NCI-H146 treated with DMSO at 0.1 percent for 48 hours (cell line): ENCODE measurements around the gene CACYBP.
"Not testable (repeated sequence)": the region's sequence is repeated elsewhere in the genome, so short reads cannot be mapped to it uniquely, and the experiment has no call there.

Experiments
- DNase-seq: peaks from one replicate; lab custom pipeline; 2025; ENCODE audit not compliant: unreplicated experiment; lab: John Stamatoyannopoulos, UW

CACYBP gene

GRCh38 chr1:175005085-175005783 lies 5.5 kb downstream of the CACYBP start:
- DNase-seq: no peak

DNA sequence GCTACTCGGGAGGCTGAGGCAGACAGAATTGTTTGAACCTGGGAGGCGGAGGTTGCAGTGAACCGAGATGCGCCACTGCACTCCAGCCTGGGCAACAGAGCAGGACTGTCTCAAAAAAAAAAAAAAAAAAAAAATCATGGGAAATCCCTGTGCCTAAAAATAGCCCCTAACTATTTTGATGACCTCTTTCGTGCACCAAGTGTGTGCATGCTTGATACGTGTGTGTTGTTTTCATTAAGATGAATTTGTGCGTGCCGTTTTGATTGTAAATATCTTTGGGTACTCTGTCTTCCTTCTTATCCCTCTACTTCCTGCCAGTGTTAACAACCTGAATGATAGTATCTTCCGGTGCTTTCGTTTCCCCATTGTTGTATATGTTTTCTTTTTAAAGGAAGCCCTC lies 9.8 kb downstream of the CACYBP start:
- DNase-seq: no peak

- DNase-seq: no peak
Measured at GRCh38 chr1:175013445-175013844, 13.7 kb downstream of the CACYBP start.

- DNase-seq: no peak
Measured at GRCh38 chr1:175015243-175015642, 15.5 kb downstream of the CACYBP start.

GRCh38 chr1:175019524-175019923 lies 19.8 kb downstream of the CACYBP start:
- no peak for DNase-seq

DNA sequence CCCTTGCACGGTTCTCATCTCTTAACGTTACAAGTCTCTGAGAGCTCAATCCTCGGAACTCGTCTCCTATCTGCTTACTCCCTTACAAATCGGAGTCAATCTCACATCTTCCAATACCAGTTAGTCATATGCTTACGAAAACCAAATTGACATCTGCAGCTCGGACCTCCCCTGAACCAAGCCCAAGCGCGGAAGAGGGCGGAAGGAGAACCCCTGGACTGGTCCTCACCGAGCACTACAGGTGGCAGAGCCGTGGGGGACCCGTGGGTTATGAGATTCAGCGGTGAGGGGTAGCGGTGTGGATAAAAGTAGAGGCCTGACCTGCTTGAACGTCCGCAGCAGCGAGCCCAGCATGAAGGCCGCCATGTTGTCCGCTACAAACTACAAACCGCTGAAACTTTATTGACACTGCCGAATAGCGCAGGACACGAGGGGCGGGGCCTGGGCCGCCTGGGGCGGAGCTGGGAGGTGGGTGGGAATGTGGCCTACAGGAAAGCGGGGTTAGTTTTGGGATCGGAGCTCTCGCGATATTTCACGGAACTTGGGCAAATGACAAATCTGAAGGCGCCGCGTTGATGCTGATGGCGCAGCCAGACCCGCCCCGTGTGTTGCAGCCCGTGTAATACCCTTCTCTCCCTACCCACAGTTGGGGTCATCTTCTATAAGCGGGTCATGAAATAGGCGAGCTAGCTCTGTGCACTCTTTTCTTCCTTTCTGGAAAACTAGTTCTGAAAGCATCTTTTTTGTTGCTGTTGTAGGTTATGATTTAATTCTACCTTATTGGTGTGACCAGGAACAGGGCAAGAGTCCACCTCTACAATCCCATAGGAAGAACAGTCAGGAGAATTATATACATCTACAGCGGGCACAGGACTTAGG lies 23.5 kb downstream of the CACYBP start, which contains the start of gene MRPS14:
TSS of gene MRPS14 (minus strand) at position 383 of the 879 bp plus-strand sequence. CDS start at position 366, 17 bp downstream.
- peak; percentile 92 for DNase-seq

DNA sequence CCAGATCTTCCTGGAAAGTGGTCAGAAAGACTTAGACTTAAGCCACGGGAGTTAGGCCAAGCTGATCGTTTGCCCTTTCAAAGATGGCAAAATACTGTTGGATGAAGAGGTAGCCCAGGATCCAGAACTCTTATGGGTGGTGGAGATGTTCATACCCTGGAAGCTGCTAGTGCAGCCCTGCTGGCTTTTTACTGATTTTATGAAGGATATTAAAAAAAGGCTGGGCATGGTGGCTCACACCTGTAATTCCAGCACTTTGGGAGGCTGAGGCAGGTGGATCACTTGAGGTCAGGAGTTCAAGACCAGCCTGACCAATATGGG lies 24.1 kb downstream of the CACYBP start:
- not testable (repeated sequence) for DNase-seq

DNA sequence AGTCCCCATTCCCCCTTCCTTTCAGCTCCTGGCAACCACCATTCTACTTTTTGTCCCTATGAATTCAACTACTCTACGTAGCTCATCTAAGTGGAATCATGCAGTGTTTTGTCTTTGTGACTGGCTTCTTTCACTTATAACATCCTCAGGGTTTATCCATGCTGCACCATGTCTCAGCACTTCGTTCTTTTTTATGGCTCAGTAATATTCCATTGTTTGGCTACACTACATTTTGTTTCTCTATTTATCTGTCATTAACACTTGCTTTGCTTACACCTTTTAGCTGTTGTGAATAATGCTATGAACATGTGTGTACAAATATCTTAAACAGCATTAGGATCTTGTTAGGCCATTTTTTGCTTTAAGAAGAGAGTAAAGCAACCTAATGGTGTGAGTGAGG lies 25.0 kb downstream of the CACYBP start:
- DNase-seq: no peak

DNA sequence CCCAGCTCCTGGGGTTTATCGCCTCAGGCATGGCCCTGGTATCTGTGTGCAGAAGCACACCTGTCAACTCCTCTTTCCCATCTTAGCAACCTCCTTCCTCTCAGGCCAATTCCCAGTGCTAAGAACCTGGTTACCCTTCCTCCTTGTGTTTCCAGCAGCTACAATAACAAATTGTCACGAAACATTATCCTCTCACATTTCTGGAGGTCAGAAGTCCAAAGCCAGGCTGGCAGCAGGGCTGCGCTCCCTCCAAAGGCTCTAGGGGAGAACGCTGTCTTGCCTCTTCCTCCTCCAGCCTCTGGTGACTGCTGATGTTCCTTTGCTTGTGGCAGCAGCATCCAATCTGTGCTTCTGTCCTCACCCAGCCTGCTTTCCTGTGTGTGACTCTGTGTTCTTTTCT lies 34.2 kb downstream of the CACYBP start:
- DNase-seq: peak; percentile 61

DNA sequence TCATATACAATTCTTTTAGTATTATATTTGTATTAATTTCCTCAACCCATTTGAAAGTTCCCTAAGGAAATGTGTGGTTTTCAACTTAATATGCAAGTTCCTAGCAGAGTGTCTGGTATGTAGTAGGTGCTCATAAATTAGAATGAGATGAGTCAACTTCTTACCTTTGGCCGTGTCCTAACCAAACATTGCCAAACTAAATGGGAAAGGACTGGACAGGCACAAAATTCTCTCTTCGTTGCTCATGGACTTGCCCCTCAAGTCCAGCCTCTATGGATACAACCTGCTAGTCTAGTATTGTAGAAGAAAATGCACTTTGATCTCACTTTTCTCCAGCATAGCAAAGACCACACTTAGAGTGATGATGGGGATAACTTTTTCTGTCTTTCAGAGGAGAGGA lies 35.0 kb downstream of the CACYBP start:
- DNase-seq: no peak

- DNase-seq: no peak
Measured at GRCh38 chr1:175035865-175036264, 36.1 kb downstream of the CACYBP start.

- no peak for DNase-seq
Measured at GRCh38 chr1:175036476-175036875, 36.7 kb downstream of the CACYBP start.

- DNase-seq: no peak
Measured at GRCh38 chr1:175037416-175037815, 37.7 kb downstream of the CACYBP start.

GRCh38 chr1:175040324-175040879 lies 40.7 kb downstream of the CACYBP start:
- no peak for DNase-seq

DNA sequence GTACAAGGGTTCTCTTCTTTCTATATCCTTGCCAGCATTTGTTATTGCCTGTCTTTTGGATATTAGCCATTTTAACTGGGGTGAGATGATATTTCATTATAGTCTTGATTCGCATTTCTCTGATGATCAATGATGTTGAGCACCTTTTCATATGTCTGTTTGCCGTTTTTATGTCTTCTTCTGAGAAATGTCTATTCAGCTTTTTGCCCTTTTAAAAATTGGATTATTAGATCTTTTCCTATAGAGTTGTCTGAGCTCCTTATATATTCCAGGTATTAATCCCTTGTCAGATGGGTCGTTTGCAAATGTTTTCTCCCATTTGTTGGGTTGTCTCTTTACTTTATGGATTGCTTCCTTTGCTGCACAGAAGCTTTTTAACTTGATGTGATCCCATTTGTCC lies 42.9 kb downstream of the CACYBP start:
- DNase-seq: no peak

- DNase-seq: no peak
Measured at GRCh38 chr1:175043824-175044223, 44.1 kb downstream of the CACYBP start.

DNA sequence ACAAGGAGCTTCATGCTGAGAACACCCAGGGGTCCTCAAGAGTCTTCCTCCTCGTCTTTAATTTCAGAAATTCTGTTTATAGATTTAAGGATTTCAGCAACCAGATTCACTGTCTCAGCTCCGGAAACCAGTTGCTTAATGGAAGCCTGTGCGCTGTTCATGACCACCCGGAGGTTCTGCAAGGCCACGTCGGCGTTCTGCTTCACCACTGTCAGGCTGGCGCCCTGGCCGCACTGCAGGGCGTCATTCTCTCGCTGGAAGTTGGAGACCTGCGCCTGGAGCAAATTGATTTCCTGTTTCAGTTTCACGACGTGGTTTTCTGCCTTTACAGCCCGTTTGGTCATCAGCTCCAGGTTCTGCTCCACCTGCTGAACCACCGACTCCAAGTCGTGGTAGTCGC lies 44.8 kb downstream of the CACYBP start:
- not testable (repeated sequence) for DNase-seq

DNA sequence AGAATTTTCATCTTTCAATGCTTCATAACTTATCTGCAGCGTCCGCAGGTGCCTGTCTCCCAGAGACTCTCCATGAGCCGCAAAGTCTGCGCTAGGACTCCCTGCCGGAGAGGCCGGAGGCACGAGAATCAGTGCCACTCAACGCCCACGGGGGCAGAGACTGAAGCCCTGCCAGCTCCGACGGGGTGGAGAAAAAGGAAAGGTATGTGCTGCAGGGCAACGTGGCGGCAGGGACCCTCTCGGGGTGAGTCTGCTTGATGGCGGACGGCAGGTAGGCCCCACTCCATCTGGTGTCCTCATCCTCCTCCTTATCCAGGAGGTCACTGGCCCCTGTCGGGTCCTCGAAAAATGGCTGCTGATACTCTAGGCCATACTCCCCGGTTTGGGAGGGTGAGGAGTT lies 45.4 kb downstream of the CACYBP start:
- no peak for DNase-seq

GRCh38 chr1:175045519-175045918 lies 45.8 kb downstream of the CACYBP start:
- DNase-seq: no peak

- DNase-seq: no peak
Measured at GRCh38 chr1:175050992-175051391, 51.2 kb downstream of the CACYBP start.

GRCh38 chr1:175054736-175055135 lies 55.0 kb downstream of the CACYBP start:
- no peak for DNase-seq
